Endometrial microvascular endothelial cells (primary cell): ENCODE data around the gene SCFD2. TPM values are rescaled to one million over a fixed set of nuclear protein-coding genes. Genes with fewer than 3 reads are reported as not detected.
"Not testable (repeated sequence)": the region's sequence is repeated elsewhere in the genome, so short reads cannot be mapped to it uniquely, and the experiment has no call there.

Experiments
- in situ Hi-C: cut with HindIII; loops from 2 replicates; pipeline ENCODE4 v1.10.0; 2017; ENCODE audit warnings: low sequenced_read_pairs, low pct_unique_long_range_greater_than_20kb; ENCODE audit errors: inconsistent ontology term
- total RNA-seq: library from RNA; depleted of rRNA; stranded (reverse); fragments of >200 nt; gene quantifications from one replicate; pipeline ENCODE4 v1.2.3, GENCODE V29; 2015; ENCODE audit errors: inconsistent ontology term

SCFD2 gene
- total RNA-seq, result 25.8 TPM

DNA sequence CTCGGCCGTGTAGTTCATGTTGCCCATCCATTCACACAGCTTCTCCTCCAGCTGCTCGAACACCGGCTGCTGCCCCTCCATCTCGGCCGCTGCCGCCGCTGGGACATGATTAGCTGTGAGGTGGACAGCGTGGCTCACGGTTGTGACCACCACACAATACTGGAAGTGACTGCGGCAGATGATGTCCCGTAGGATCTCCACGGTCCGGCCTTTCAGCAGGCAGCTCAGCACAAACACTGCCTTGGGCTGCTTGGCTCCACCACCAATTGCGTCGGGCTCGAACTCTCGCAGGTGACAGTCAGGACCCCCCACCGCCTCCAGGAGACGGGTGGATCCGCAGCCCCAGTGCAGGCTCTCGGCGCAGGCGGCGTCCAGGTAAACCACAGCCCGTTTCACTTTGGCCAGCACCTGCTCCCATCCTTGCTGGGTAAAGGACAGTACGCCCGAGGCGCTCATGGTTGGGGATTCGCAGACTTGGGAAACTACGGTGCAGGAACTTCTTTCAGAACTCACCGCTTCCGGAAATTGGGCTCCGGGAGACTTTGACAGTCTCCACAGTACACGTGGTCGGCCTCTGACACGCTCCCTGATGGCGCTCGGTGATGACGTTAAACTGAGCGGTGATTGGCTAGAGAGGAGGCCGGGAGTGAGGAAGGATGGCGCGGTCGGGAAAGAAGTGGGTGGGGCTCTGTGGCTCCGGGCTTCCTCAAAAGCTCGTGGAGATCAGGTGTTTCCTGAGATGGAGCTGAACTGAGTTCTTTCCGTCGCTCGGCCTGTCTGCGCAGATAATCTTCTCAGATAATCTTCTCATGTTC lies at the start of gene SCFD2:
Gene SCFD2, minus strand, starts transcription at position 576 of the 815 bp plus-strand sequence.
- in situ Hi-C loops, result no loop called here

DNA sequence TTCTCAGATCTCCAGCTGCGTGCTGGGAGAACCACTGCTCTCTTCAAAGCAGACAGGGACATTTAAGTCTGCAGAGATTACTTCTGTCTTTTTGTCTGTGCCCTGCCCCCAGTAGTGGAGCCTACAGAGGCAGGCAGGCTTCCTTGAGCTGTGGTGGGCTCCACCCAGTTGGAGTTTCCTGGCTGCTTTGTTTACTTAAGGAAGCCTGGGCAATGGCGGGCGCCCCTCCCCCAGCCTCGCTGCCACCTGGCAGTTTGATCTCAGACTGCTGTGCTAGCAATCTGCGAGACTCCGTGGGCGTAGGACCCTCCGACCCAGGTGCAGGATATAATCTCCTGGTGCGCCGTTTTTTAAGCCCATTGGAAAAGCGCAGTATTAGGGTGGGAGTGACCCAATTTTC lies 43.6 kb upstream of the SCFD2 start:
- in situ Hi-C loops, result not testable (repeated sequence)

DNA sequence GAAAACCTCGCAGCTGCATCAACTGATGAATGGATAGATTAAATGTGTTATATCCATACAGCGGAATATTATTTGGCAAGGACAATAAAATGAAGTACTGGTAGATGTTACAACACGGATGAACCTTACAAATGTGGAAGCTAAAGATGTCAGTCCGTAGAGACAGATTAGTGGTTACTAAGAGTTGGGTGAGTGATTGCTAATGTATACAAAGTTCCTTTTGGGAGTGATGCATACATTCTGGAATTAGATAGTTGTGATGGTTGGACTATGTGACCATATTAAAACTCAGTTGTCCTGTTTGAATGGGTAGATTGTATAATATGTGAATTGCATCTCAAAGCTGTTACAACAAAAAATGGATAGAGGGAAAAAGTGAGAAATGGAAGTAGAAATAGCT lies 14.4 kb upstream of the SCFD2 start:
- in situ Hi-C loops, result no loop called here

DNA sequence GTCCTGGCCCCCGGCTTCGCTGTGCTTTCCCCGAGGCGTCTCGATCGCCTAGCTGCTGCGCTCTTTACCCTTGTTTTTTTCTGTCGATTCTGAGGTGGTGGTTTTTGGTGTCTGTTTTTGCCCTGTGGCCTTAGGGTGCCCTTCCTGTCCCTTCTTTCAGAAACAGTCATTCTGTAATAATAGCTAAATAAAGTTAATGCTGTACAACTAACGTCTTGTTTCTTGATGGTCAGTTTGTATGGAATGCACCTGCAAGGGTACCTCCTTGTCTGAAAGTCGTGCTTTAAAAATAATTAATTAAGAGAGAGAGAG lies 12.3 kb upstream of the SCFD2 start:
- in situ Hi-C loops, result no loop called here

DNA sequence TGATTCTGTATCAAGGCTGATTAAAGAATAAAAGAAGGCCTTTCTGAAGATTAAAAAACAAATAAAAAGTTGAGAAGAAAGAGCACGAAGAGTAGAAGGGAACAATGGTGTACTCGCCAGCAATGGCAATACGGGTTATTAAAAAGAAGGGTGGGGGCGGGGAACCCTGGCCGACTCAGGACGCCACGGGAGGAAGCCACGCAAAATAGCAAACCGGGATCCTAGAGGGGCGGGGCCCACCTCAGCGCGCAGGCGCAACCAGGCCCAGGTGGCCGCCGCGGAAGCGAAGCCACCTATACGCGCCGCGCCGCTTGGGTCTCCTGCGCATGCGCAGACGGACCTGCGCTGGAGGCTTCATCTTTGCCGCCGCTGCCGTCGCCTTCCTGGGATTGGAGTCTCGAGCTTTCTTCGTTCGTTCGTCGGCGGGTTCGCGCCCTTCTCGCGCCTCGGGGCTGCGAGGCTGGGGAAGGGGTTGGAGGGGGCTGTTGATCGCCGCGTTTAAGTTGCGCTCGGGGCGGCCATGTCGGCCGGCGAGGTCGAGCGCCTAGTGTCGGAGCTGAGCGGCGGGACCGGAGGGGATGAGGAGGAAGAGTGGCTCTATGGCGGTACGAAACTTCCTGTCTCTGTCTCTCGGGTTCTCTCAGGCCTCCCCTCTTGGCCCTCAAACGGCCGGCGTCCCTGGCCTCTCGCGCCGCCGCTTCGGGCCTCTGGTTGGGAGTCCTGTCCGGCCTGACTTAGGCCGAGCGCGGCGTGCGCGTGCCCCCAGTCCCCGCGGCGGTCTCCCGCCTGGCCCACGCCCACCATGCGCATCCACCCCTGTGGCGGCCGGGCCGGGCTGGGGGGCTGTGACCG lies 11.7 kb upstream of the SCFD2 start, which contains the start of gene FIP1L1:
Gene FIP1L1, plus strand, starts transcription at position 323 of the 852 bp plus-strand sequence. Its CDS starts 198 bp downstream, at position 521.
- in situ Hi-C loops, result no loop called here

DNA sequence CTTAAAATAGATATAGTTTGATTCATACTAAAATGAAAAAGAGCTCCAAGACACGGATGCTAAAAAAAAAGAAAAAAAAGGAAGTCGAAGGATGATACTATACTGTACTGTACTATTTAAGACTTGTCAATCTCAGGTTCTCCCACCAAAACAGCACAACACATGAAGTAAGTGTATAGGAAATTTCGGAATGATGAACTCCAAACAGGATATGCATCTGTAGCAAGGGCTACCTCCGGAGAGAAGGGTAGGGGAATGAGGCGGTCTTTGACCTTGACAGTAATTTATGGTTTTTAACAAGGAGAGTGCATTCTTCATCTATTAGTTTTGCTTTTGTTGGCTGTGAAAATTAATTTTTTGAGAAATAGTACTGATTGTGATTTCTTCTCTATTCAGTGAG lies 11.0 kb upstream of the SCFD2 start:
- in situ Hi-C loops, result no loop called here

DNA sequence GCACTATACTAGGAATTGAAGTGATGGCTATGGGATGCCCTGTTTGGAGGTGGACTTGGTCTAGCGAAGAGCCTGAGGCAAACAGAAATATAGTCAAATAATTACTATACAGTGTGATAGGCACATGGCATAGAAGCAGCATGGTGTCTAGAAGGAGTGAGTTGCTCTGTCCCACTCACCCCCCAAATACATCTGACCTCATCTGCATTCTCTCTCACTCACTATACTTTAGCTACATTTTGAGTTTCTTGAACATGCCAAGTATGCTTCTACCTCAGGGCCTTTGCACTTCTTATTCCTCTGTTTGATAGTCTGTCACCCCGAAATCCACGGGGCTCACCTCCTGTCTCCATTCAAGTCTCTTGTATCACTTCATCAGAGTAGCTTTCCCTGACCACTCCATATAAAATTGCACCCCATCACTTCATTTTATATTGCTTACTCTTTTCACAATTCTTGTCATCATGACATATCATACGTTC lies 9.0 kb upstream of the SCFD2 start:
- in situ Hi-C loops, result no loop called here

DNA sequence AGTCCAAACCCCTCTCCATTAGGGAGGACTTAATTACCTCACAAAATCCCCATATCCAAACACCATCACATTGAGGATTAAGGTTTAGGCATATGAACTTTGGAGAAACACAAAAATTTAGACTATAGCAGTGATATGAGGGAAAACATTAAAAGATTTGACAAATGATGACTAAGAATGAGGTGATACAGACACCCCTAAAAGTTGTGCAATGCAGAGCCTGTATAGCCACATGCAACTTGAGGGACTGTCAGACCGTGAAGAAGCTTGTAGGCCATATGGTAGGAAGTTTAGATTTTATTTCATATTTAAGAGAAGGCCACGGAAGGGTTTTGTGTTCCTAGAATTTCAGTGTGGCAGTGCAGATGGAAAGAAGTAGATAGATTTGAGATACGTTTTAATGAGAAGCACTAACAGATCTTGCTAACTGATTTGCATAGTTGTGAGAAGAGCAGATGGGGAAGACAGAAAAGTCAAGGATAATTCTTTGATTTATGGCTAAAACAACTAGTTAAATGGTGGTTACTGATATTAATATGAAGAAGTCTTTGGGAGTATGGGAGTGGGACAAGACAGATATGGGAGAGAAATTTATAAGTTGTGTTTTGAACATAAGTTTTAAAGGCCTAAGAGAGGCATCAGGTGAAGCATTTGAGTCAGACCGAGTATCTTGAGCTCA lies 6.1 kb upstream of the SCFD2 start:
- in situ Hi-C loops, result no loop called here

DNA sequence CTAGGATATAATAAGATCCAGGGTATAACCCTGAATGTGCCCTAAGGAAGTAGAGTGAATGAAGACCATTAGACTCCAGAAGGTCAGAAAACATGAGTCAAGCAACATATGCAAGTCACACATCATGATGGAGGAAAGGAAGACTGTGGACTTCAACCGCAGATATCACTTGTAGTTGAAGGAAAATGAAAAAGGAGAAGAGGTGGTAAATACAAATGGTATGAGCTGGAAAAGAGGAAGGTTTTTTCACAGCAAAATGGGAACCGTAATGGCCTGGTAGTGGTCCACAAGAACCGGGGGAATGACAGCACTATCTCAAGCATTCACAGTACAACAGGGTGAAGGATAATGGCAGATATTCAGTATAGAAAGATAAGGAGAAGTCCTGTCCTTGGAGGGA lies 5.2 kb upstream of the SCFD2 start:
- in situ Hi-C loops, result no loop called here

DNA sequence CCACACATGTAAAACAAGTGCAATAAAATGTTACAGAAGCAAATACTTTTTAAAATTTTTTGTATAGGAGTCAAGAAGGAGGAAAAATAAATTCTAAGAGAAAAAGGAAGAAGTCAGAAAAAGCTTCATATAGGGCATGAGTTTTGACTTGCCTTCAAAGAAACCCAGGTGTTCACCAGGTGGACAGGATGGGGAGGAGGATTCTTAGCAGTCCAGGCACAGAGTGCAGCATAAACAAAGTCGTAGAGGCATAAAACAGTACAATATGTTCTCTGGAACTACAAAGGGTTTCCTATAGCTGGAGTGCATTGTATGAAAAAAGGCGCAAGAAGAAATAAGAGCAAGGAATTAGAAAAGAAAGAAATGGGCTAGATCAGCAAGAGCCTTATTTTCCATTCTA lies 1.9 kb upstream of the SCFD2 start:
- in situ Hi-C loops, result no loop called here

DNA sequence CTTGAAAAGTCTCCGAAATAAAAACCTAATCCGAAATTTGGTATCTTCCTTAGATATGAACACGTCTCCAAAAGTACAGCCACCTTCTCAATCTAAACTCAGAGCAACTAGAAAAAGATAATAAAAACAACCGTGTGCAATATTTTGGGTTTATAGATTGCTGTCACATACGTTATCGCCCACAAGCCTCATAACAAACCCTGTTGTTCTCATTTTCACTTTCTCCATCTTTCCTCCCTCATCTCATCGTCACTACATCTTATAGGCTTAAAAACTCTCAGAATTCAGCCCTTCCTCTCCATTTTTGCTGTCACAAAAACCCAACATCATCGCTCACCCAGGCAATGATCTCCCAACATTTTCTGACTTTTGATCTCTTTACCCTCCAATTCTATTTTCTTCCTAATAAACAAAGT lies 448 bp upstream of the SCFD2 start:
- in situ Hi-C loops, result no loop called here

DNA sequence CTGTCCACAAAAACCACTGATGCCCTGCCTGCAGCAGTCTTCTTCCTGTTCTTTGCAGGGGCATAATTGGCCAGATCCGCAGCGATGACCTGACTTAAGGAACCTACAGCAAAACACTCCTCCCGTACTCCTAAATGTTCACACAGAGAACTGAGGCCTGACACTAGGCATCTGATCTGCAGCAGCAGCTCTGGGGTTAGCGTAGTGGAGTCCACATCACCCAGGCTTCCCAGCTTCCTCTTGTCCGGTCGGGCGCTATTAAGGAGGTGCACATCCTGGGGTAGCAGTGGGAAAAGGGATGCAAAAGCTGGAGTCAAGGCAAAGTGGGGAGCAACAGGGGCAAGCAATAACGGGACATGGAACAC lies 758 bp downstream of the SCFD2 start:
- in situ Hi-C loops, result no loop called here

DNA sequence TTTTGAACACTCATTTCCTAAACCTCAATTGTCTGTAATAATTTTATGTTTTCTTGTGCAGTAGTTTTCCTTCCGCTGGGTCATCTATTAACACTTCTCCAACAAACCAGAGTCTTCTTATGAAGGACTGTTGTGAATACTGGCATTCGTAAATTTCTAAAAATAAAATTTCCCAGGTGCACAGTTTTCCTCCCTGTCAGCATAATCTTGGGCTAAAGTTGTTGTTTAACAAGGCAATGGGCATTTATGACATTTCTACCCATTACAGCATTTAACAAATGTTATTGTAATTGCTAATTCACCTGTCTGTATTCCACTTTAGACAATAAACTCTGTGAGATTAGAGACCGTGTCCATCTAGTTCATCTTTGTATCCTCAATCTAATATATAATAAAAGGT lies 1.2 kb downstream of the SCFD2 start:
- in situ Hi-C loops, result no loop called here

DNA sequence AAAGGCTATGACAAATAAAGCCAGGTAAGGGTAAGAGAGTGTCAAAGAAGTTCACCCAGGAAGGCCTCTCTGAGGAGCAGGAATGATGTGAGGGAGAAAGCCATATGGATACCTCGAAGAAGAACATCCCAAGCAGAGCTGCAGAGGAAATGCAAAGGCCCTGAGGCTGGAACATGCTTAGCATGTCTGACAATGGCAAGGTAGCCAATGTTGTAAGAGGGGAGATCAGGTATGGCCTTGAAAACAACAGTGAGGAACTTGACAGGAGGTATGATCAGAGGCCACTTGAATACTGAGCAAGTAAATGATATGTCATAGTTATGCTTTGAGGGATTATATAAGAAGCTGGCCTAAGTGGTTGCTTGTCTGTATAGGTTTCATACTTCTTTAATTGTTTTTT lies 3.8 kb downstream of the SCFD2 start:
- in situ Hi-C loops, result no loop called here

DNA sequence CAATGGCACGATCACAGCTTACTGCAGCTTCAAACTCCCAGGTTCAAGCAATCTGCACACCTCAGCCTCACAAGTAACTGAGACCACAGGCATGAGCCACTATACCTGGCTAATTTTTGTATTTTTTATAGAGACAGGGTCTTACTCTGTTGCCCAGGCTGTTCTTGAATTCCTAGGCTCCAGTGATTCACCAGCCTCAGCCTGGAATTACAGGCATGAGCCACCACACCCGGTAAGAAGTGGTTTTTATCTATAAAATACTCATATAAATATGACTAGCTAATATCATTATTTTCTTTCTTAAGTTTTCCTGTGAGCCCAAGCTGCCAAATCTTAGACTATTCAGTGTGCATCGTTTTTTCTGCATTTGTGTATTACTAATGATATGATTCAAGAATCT lies 4.4 kb downstream of the SCFD2 start:
- in situ Hi-C loops, result no loop called here

DNA sequence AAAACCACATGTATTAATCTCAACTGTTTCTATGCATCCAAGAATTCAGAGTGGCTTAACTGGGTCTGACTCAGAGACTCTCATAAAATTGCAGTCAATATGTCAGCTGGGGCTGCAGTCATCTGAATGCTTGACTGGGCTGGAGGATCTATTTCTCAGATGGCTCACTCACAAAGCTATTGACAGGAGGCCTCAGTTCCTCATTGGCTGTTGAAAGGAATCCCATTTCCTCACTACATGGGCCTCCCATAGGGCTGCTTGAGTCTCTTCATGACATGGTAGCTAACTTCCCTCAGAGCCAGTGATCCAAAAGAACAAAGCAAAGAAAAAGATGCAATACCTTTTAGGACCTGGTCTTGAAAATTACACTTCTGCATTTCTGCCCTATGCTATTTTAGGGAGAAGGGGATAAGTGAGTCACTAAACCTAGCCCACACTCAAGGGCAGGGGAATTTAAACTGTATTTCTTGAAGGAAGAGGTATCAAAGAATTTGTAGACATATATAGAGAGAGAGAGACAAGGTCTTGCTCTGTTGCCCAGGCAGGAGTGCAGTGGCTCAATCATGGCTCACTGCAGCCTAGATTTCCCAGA lies 9.8 kb downstream of the SCFD2 start:
- in situ Hi-C loops, result no loop called here

DNA sequence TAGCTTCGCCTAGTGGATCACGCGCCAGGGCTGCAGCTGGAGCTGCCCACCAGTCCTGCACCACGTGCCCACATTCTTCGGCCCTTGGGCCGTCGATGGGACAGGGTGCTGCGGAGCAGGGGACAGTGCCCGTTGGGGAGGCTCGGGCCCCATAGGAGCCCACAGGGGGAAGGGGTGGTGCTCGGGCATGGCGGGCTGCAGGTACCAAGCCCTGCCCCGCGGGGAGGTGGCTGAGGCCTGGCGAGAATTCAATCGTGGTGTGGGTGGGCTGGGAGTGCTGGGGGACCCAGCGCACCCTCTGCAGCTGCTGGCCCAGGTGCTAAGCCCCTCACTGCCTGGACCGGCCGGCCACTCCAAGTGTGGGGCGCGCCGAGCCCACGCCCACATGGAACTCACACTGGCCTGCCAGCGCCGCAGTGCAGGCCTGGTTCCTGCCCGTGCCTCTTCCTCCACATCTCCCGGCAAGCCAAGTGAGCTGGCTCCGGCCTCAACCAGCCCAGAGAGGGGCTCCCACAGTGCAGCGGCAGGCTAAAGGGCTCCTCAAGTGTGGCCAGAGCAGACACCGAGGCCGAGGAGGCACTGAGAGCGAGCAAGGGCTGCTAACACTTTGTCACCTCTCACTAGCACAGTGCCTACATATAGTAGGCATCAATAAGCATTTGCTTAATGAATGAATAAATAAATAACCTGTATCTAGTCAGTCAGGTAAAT lies 11.7 kb downstream of the SCFD2 start:
- in situ Hi-C loops, result no loop called here

DNA sequence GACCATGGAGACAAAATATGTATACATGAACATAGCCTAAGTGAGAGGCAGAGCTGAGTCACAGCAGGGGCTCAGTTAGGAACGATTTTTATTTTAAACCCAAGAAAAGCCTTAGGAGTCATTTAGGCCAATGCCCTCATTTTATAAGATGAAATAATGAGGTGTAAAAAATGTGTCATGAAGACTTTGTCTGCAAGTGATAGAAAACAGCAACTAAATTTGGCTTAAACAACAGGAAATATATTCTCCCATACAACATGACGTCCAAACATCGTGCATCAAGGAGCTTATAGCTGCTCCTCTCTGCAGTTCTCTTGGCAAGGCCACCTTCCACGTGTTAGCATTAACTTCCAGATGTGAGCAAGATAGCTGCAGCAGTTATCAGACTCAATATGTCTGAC lies 16.8 kb downstream of the SCFD2 start:
- in situ Hi-C loops, result no loop called here

DNA sequence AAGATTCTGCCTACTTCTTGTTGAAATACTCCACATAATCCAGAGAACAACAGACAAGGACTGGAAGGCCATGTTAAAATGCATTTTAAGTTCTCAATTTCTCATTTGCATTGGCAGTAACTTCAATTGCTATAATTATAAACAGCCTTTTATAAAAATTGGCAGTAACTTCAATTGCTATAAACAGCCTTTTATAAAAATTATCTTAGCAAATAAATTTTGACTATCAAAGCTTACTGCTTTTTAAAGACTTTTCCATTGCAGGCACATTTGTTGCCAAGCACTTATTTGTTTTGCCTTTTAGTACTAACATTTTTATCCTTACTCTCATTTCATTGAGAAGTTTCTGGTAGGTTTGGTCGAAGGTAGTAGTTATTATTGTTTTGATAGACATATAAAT lies 17.8 kb downstream of the SCFD2 start:
- in situ Hi-C loops, result no loop called here
